NCI-H748 (cell line): ENCODE data around the gene ALDOB.
A peak's percentile ranks its signal among the peaks of the same experiment; 100 is the strongest.

Experiments used
- DNase-seq: peaks from one replicate; lab custom pipeline; 2025; ENCODE audit not compliant: unreplicated experiment; lab: John Stamatoyannopoulos, UW

The ALDOB gene

DNA sequence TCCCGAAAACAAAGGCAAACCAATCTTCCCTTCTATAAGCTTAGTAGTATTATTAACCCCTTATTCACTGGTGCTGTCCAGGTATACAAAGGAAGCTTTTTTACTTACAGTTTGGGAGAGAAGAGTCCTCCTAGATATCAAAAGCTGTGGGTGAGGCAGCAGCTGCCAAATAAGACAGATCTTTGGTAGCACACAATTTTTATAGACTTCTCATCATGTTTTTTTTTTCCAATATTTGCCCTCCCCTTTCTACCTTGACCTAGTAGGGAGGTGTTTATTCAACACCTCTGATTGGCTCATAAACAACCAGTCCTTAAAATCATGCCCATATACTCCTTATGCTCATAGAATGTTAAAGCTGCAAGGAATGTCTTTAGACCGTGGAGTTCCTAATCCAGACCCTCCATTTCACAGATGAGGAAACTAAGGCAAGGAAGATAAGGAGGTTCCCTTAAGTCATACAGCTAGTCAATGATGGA is at the start of gene ALDOB:
Gene ALDOB (minus strand): TSS at position 174 of the 479 bp plus-strand sequence. CDS start 4,887 bp downstream, outside the sequence.
- DNase-seq = no peak

DNA sequence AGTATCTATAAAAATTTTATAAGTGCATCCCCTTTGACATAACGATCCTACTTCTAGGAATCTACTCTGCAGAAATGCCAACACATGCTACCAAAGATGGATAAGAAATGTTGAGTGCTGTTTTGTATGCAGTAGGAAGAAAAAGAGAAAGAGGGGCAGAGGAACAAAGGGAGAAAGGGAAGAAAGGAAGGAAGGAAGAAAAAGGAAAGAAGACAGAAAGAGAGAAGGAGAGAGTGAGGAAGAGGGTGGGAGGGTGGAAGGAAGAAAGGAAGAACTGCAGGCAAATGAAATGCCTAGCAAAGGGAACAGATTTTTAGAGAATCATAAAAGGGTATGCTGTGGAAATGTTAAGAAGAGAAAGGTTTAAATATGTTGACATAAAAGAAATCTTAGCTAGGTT is 48.5 kb upstream of the ALDOB start:
- DNase-seq = no peak

DNA sequence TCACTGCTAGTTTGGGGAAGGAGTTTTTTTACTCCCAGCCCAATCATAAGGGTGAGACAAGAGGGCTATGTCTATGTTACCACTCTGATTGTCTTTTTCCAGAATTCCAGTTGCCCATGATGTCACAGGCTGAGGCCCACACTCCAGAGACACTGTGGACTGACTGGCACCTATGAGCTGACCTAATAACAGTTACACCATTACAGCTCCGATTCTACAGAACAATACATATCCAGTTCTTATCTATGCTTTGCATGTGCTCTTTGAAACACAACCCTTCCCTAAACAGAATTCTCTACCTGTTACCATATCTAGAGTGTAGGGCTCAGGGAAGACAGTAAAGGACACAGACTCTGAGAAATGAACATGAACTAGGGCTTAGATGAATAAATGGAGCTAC is 45.7 kb upstream of the ALDOB start:
- DNase-seq = no peak

DNA sequence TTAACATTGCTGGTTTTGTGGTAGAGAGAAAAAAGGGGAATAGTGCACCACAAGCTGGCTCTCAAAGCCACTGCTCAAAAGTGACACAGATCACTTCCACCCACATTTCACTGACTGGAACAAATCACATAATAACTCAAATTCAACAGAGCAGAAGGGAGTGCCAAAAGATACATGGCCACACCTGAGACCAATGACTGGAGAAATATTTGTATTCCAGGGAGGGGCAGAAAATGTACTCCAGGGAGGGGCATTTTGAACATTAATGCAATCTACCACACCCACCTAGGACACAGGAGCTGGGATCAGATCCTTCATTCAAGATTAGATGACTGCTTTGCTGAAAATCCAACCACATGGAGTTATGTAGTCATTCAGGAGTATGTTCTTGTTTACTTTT is 44.8 kb upstream of the ALDOB start:
- DNase-seq = peak; percentile 60

DNA sequence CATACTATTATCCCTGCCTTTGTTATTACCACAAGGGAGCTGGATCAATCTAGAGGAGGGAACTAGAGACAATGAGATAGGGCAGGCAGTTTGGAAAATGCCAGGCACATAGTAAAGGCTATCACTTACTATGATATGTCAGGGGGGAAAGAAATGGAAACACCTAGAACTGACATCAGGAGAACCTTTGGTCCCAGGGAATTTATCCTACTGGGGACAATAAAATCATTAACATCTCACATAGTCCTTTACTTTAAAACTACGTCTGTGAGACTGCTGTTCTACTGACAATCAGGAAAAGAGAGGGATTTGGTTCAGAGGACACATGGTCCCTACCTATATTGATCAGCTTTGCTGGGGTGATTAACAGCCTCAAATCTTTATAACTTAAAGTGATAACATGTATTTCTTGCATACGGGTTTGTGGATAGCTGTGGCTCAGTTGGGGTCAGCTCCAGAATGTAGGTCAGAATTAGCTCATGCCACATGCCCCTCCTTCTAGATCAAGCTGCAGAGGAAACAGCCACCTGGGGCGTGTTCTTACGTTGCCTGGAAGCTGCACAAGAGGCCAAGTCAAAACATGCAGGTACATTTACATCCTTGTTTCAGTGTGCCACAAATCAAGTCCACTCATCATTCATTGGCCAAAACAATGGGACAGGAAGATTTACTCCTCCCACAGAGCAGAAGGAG is 43.9 kb upstream of the ALDOB start:
- peak; percentile 16 for DNase-seq

DNA sequence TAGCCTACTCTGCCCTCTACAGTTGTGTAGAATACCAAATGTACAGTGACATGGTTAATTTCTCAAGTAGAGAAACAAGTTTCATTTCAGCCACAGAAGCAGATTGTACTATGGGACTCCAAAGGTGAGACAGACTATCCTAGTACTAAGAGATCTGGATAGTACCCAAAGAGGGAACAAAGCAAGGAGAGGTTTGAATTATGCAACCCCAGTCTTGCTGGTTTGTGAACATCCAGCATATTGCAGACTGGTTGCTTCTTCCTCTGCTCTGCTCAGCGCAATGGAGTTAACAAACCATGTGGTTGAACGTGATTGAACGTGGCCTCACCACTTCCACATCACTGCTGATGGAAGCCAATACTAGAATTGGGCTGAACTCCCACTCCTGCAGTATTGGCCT is 43.3 kb upstream of the ALDOB start:
- DNase-seq = no peak

DNA sequence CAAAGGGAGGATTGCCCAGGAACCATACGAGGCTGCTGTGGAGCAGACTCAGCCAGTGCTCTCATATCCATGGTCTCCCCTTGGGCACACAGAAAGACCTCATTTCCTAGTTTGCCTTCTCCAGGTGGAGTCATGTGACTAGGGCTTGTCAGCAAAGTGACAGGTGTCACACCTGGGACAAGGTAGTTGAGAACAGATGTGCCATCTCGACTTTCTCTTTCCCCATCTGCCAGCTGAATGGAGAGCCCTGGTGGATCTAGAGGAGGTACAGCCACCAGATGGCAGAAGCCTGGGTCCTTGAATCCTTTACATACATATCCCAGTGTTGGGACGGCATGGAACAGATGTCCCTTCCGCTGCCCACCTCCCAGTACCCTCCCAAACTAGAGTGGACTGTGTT is 42.9 kb upstream of the ALDOB start:
- peak; percentile 44 for DNase-seq

DNA sequence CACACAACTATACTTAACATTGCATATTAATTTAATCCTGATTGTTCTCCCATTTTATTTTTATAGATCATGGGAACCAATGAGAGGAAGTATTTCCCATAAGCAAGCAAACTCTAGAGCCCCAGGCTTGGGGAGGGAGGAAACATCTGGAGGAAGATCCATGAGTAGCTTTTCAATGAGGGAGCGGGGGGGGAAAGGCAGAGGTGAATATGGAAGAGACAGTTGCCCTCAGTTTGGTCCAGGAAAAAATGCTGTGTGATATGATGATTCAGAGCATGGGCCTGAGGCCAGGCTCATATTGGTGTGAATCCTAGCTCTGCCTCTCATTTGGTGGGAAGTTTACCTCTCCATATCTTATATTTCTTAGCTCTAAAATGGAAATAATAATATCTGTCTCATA is 42.2 kb upstream of the ALDOB start:
- DNase-seq = no peak

DNA sequence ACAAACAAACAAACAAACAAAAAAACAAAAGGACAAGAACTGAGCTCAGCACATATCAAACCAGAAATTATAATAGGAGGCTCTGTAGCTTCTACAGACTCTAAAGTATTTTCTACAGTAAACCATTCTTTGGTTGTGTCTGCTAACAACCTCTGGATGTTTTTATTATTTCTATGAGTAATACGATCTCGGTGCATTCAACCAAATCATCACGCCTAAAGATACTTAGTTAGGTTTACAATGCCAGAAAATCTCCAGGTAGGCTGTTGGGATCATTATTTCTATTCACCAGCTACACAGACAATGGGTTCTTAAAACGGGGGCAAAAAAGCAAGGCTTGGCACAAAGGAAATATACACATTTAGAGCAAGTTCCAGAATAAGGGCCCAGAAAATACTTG is 41.6 kb upstream of the ALDOB start:
- DNase-seq = no peak

DNA sequence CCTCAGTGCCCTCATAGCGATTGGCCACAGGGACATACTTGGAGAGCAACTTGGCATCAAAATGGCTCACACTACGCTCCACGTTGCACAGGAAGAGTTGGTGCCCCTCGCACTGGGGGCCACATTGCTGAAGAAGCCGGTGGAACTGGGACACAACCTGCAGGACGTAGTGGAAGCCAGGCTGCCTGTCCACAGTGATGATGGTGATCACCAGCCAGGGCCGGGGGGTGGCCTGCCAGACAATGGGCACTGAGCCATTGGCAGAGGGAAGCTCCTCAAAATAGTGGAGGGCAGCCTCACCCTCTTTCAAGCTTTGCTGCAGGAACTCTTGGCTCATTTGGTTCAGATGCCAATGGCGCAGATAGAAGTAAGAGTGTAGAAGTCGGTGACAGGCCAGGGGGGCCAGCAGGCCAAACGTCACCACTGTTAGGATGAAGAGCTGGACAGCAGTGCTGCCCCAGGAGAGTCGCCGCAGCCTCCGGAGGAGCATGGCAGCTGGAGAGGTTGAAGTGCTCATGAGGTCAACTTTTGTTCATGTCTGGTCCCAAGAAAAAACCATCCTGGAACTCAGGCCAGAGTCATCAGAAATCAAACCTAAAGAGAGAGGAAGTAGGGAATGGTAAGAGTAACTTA is 41.1 kb upstream of the ALDOB start:
- no peak for DNase-seq

DNA sequence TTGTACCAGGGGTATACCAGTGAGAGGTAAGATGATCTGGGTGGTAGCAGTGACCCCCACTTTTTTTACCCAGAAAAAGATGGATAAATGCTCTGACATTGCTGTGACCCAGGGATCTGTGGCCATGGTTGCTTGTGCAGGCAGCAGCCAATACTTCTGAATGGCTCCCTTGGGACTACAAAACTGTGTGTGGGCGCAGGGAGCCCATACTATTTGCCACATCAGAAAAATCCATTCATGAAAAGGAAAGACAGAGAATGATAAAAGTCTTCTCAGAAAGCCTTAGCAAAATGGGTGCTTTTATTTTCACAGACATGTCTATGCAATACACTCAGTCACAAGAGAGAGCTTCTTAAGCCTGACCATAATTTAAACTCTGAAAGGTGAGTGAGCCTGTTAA is 37.3 kb upstream of the ALDOB start:
- no peak for DNase-seq

DNA sequence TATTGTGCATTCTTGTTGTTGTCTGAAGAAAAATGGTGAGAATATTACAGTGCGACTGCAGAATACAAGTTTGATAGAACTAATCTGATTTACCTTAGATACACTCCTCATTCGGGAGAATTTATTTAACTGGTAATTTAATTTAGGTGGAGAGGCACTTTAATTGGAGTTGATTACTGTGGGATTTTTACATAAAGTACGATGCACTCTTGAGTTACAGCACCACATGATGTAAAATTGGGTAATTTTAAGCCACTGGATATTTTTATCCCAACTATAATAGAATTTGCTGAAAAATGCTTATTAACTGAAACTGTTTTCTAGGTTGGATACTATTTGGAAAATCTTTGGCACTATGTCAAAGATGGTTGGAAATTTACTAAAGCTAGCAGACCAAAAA is 35.4 kb upstream of the ALDOB start:
- DNase-seq = no peak

DNA sequence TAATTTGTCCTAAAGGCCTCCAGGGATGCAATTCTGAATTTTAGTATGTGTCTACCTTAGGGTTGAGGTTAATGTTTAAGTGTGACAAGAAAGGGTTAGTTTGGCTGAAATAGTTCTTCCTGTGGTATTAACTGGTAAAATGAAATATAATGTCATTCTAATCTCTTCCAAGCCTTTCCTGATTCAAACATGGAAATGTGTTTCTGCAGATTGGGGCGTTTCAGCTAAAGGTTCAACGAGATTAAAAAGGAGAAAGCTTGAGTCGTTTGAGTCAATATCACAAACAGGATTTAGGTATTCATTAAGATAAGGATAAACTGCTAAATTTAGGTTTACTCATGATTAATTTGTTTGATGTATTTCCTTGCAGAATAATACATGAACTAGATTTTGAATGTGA is 34.4 kb upstream of the ALDOB start:
- DNase-seq = no peak

DNA sequence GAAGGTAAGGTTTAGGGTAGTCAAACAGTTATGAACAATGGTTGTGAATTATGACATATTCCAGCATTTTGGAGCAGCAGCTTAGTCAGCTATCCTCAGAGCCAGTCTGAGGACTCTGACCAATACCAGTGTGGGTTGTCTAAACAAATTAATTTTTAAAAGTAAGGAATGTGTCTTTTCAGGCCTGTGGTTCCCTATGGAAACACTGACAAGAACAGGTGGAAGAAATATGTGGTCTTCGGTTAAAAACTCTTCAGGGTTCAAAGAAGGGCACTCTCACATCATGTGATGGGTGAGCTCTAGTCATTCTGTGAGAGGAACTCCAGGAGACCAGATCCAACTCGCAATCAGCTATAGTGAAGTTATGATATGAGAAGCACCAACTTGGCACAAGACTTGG is 33.5 kb upstream of the ALDOB start:
- no peak for DNase-seq

DNA sequence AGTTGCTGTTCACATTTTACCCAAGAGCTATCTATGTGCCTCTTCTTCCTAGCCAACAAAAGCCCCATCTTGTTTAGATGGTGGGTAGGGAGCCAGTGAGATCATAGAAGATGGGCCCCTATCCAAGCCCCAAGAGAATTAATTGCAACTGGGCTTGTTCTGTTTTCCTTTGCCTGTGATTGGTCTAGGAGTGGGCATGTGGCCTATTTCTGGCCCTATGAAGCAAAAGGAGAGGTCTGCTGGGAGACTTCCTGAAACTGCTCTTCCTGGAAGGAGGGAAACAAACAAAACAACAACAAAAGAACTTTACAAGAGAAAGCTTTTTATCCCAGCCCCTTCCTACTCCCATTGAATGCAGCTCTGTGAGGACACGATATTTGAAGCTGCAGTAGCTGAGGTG is 32.5 kb upstream of the ALDOB start:
- no peak for DNase-seq

DNA sequence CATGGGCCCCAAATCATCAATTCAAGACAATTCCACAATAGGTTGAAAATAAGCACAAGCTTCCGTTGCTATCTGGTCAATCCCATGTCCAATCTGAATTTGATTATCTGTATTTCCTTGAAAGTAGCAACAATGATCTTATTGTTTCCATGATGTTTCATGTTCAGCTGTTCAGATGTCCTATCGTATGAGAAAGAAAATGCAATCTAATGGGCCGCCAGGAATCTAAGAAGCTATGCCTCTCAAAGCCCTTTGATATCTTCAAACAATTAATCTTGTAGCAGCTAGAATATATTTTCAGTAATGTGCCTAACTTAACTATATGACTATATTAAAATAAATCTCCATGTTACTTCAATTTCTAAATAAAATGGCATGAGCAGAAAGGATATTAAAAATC is 32.1 kb upstream of the ALDOB start:
- no peak for DNase-seq

DNA sequence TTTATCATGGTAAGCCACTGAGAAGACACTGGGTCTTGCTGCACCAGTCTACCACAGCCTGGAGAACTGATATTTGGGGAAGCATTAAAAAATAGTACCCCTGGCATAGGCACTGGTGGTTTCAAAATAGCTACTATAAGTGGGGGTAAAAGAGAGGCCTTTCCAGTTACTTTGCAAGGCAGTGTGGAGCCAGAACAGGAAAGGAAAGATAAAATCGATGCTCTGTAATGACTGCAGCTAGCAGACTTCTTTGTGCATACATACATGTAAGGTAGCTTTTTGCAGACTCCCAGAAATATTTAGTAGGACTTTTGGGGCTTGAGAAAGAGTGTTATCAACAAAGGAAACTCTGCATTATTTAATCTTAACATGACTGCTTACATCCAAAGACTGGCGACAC is 31.3 kb upstream of the ALDOB start:
- DNase-seq = no peak

DNA sequence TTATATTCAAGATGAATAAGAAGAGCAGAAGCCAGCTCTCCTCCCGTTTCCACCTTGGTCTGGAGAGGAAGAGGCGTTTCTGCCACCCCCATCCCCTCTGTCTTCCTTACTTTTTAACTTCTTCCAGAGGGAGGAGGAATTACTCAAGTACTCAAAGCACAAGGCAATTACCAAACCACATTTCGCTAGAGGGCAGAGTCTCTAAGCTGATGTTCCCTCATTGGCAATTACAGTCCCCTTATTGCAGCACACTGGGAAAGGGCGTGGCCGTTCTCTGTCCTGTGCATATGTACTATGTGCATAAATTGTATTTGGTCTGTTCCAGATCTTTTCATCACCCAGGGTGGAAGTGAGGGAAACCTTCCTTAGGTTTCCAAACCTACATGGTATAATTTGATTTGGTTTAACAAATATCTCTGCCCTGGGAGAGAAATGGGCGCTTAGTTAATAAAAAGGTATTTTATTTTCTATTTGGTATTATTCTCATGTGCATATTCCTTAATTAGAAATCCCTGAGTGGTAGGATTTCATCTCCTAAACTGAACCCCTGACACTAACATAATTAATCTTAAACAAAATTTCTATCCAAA is 29.8 kb upstream of the ALDOB start:
- peak; percentile 90 for DNase-seq

DNA sequence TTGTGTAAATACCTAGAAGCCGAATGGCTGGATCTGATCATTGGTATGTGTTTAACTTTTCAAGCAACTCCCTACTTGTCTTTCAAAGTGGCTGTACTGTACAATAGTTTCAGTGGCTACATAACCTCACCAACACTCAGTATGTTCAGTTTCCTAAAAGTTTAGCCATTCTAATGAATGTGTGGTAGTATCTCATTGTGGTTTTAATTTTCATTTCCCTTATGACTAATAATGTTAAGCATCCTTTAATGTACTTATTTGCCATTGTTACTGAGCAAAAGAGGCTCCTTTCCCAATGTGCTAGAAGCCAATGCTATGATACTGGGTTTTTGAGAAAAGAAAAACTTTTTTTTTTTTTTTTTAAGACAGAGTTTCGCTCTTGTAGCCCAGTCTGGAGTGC is 27.8 kb upstream of the ALDOB start:
- no peak for DNase-seq

DNA sequence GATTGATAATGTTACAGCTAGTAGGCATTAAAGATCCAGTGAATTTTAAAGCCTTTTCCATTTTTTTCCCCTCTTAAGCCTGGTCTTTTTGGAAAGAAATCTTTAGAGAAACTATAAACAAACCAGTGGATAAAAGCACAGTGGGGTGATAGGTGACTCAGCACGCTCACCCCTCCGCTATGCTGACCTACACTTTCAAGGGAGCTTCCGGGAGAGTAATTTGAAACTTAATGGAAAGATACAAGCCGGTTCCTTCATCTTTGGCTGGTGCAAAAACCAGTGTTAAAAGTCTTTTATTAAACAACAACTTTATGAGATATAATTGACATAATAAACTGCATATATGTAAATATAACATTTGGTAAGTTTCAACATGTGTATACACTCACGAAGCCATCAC is 27.0 kb upstream of the ALDOB start:
- no peak for DNase-seq

DNA sequence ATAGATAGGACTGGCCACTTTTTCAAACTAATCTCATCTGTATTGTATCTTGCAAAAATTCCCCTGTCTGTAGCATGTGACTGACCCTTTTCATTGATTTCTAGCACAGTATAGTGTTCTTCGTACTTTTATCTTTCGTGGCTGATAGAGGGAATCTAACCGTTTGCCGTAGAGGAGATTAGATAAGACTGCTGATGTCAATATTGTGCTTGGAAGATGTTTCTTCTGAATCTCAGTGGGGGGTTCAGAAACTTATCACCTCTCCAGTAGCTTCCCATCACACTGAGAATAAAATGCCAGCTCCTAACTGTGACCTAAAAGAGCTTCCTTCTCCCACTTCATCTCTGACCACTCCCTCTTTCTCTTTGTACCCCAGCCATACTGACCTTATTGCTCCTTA is 25.4 kb upstream of the ALDOB start:
- DNase-seq = no peak

DNA sequence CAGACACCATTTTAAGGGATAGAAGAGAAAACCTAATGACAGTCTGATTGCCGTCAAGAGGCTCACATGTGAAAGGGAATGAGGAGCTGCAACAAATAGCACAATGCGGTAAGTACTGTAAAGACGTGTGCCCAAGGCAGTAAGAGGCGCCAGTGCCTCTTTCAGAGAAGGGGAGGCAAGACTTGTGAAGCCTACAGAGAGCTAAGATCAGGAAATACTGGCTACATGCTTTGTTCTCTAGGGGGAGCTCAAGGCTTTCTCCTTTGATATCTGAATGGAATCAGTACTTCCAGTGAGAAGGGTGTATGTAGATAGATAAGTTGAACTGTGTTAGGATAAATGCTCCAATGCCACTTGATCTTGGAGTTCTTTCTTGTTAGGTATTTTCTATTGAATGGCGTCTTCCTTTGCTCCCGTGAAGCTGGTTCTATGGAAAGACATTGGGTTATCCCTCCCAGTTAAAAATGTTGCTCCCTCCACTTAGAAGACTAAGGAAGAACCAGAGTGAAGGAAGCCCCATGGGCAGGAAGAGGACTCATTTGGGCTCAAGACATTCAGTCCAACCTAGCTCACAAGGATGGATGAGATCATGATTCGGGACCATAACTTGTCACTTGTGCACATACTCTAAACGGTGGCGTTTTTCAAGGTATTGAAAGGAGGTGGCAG is 23.5 kb upstream of the ALDOB start:
- DNase-seq = peak; percentile 81
